DND-41 (cell line): Measurements from ENCODE around the gene CLCA2.

Experiments used
- ATAC-seq: fragments of 200-7000 bp; cut with Tn5 transposase; 3 replicates; pipeline ENCODE4 v1.9.1; 2021; ENCODE audit warnings: low read depth; ENCODE audit not compliant: insufficient read depth
- DNase-seq: peaks from one replicate; pipeline ENCODE4 v3.0.0-alpha.2; 2020
- H2AFZ ChIP-seq: 2 replicates; pipeline ENCODE4 v1.6.0; 2012; ENCODE audit warnings: low read depth, low read length
- H3K27ac ChIP-seq: 2 replicates; pipeline ENCODE4 v1.5.1; 2012; ENCODE audit warnings: low read length, inconsistent platforms
- H3K27me3 ChIP-seq: fragments of 200-600 bp; sonication (generic); 2 replicates; pipeline ENCODE4 v1.6.0; 2012; ENCODE audit warnings: low read length, mild to moderate bottlenecking, inconsistent platforms; ENCODE audit not compliant: insufficient read depth, poor library complexity
- H3K36me3 ChIP-seq: 2 replicates; pipeline ENCODE4 v1.5.1; 2012; ENCODE audit warnings: low read length, inconsistent platforms; ENCODE audit not compliant: insufficient read depth
- H3K4me1 ChIP-seq: 2 replicates; pipeline ENCODE4 v1.5.1; 2012; ENCODE audit warnings: mild to moderate bottlenecking, low read length; ENCODE audit not compliant: insufficient read depth
- H3K4me2 ChIP-seq: 2 replicates; pipeline ENCODE4 v1.6.0; 2012; ENCODE audit warnings: mild to moderate bottlenecking, moderate library complexity, low read length, inconsistent platforms; ENCODE audit not compliant: insufficient read depth
- H3K4me3 ChIP-seq, 2 experiments: fragments of 200-600 bp in 1 of 2; shearing (Covaris generic) in 1 of 2; 2 replicates each; pipeline ENCODE4 v1.5.1; 2012 to 2016; ENCODE audit warnings: inconsistent platforms in 2 of 2, low read length in 2 of 2, mild to moderate bottlenecking in 2 of 2, low read depth in 1 of 2, moderate library complexity in 1 of 2
- H3K79me2 ChIP-seq: 2 replicates; pipeline ENCODE4 v1.6.0; 2012; ENCODE audit warnings: low read length, inconsistent platforms; ENCODE audit not compliant: insufficient read depth
- H3K9ac ChIP-seq: 2 replicates; pipeline ENCODE4 v1.6.0; 2012; ENCODE audit warnings: low read depth, mild to moderate bottlenecking, inconsistent platforms, low read length, moderate library complexity
- H3K9me3 ChIP-seq: 2 replicates; pipeline ENCODE4 v1.5.1; 2012; ENCODE audit warnings: low read length, moderate library complexity, mild to moderate bottlenecking, inconsistent platforms; ENCODE audit not compliant: insufficient read depth, severe bottlenecking
- H4K20me1 ChIP-seq: 2 replicates; pipeline ENCODE4 v1.6.0; 2012; ENCODE audit warnings: low read length; ENCODE audit not compliant: insufficient read depth
- EZH2 ChIP-seq: IDR thresholded peaks from 3 replicates; pipeline ENCODE4 v1.6.1; 2012; ENCODE audit warnings: borderline replicate concordance, low read depth, mild to moderate bottlenecking, moderate library complexity, low read length, inconsistent platforms; ENCODE audit not compliant: severe bottlenecking
- TF ChIP-seq, protein P1 (sequence below): IDR thresholded peaks from 2 replicates; pipeline ENCODE4 v1.5.1; 2012; ENCODE audit warnings: borderline replicate concordance, low read length, moderate library complexity, mild to moderate bottlenecking; ENCODE audit not compliant: poor library complexity, severe bottlenecking; ENCODE audit errors: extremely low read depth

CLCA2 gene

GRCh38 chr1:86468501-86468977, 44.6 kb downstream of the CLCA2 start, which contains the start of gene CLCA1:
CLCA1 (plus strand) TSS chr1:86468927; CDS start chr1:86468972, 45 bp downstream.
- Histone ChIP-seq H3K4me2 (no peak within 1 kb of the TSS), H2AFZ (no peak within 1 kb of the TSS), H3K9me3 (no peaks in the 10 kb centered on the region), H3K4me1 (peaks cover 16% of the 10 kb centered on the region), H3K9ac (no peak within 1 kb of the TSS), H4K20me1 (no peaks in the 10 kb centered on the region), H3K36me3 (no peaks in the 10 kb centered on the region), H3K27me3 (no peaks in the 10 kb centered on the region), H3K79me2 (no peaks in the 10 kb centered on the region), H3K27ac (no peak within 1 kb of the TSS), H3K4me3 (no peak within 1 kb of the TSS)
- TF ChIP-seq, protein P1, sequence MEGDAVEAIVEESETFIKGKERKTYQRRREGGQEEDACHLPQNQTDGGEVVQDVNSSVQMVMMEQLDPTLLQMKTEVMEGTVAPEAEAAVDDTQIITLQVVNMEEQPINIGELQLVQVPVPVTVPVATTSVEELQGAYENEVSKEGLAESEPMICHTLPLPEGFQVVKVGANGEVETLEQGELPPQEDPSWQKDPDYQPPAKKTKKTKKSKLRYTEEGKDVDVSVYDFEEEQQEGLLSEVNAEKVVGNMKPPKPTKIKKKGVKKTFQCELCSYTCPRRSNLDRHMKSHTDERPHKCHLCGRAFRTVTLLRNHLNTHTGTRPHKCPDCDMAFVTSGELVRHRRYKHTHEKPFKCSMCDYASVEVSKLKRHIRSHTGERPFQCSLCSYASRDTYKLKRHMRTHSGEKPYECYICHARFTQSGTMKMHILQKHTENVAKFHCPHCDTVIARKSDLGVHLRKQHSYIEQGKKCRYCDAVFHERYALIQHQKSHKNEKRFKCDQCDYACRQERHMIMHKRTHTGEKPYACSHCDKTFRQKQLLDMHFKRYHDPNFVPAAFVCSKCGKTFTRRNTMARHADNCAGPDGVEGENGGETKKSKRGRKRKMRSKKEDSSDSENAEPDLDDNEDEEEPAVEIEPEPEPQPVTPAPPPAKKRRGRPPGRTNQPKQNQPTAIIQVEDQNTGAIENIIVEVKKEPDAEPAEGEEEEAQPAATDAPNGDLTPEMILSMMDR: no peak
- no peak for TF ChIP-seq EZH2
- ATAC-seq (peak; percentile 90), DNase-seq (peak; percentile 72)

DNA sequence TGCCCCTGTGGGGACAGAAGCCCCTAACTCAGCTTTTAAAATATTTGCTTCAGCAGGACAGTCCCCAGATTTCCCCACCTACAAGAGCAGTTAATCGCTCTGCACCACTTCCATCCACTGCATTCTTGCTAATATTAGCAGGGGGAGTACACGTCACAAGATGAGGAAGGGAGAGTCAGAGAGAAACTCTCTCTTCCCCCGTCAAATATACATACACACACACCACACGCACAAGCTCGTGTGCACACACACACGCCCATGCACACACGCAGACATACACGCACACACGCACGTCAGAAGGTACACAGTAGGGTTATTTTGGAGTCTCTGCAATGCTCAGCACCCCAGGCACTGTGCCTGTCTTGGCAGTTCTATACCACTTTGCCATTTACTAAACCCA, 46.9 kb downstream of the CLCA2 start:
- Histone ChIP-seq H3K27ac (no peak overlapping the region), H4K20me1 (no peaks in the 10 kb centered on the region), H3K79me2 (no peaks in the 10 kb centered on the region), H3K27me3 (no peaks in the 10 kb centered on the region), H3K4me1 (peaks cover 16% of the 10 kb centered on the region), H2AFZ (no peak overlapping the region), H3K36me3 (no peaks in the 10 kb centered on the region), H3K9ac (no peak overlapping the region), H3K9me3 (no peaks in the 10 kb centered on the region), H3K4me2 (no peak overlapping the region), H3K4me3 (no peak overlapping the region)
- no peak for ATAC-seq
- DNase-seq: no peak
- TF ChIP-seq EZH2: no peak
- TF ChIP-seq, protein P1: no peak

DNA sequence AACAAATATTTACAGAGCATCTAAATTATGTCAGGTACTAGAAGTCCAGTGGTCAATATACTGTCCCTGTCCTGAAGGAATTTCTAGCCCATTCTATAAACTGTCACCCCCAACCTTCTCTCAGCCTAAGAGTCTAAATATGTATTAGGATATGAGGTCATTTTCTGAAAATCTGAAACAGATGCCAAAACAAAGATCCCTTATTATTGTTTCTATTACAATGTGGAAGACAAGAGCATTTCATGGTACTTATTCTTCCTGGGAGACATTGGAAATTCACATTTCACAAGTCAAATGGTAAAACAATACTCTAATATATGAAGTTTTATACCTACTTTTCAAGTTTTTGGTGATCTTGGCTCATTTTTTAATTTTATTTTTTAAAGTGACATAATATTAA, 47.3 kb downstream of the CLCA2 start:
- Histone ChIP-seq H3K79me2 (no peaks in the 10 kb centered on the region), H3K9ac (no peak overlapping the region), H3K4me3 (no peak overlapping the region), H2AFZ (no peak overlapping the region), H3K27me3 (no peaks in the 10 kb centered on the region), H3K36me3 (no peaks in the 10 kb centered on the region), H3K4me1 (peaks cover 16% of the 10 kb centered on the region), H3K9me3 (no peaks in the 10 kb centered on the region), H3K4me2 (no peak overlapping the region), H3K27ac (no peak overlapping the region), H4K20me1 (no peaks in the 10 kb centered on the region)
- ATAC-seq (no peak), DNase-seq (no peak)
- TF ChIP-seq, protein P1: no peak
- TF ChIP-seq EZH2: no peak

DNA sequence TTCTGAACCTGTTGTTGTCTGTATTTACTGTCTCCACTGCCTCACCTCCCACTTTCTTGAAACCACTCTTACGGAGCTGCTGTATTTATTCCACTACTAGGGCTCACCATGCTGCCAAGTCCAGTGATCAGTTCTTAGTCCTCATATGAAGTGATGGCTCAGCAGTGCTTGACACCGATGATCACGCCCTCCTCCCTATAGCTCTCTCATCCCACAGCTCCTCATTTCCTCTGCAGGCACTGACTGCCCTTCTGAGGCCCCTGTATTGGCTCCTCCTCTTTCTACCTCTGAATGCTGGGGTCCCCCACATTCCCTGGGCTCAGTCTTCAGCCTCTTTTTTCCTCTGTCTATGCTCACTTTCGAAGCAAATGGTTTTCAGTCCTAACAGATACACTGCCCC, 48.2 kb downstream of the CLCA2 start:
- Histone ChIP-seq H3K9me3 (no peaks in the 10 kb centered on the region), H3K36me3 (no peaks in the 10 kb centered on the region), H3K4me3 (no peak overlapping the region), H3K27ac (no peak overlapping the region), H2AFZ (no peak overlapping the region), H3K79me2 (no peaks in the 10 kb centered on the region), H3K4me1 (peaks cover 12% of the 10 kb centered on the region), H3K4me2 (no peak overlapping the region), H3K27me3 (no peaks in the 10 kb centered on the region), H3K9ac (no peak overlapping the region), H4K20me1 (no peaks in the 10 kb centered on the region)
- no peak for ATAC-seq
- TF ChIP-seq EZH2: no peak
- TF ChIP-seq, protein P1: no peak
- DNase-seq: no peak
